Measurements from ENCODE around the gene RASSF10. TPM values are rescaled to one million over a fixed set of nuclear protein-coding genes. Genes with fewer than 3 reads are reported as not detected.

RASSF10 gene
- total RNA-seq, 1 experiment from 2014 or later, result not detected

GRCh38 chr11:13016415-13016814 is 7.3 kb downstream of the RASSF10 start:
- DNase-seq (ENCODE audit: low read depth in 1 of 2, low spot score in 2 of 2), result no peak
- no peak overlapping the region for H3K27ac ChIP-seq
- no peak overlapping the region for H3K4me3 ChIP-seq
- H3K4me1 ChIP-seq (replicated peaks), result no peaks in the 10 kb centered on the region
- H3K36me3 ChIP-seq, result no peaks in the 10 kb centered on the region
- peaks cover 50% of the 10 kb centered on the region for H3K27me3 ChIP-seq (replicated peaks)
- no peaks in the 10 kb centered on the region for H3K9me3 ChIP-seq (replicated peaks)

- Histone ChIP-seq H3K4me3 (no peak overlapping the region), H3K9me3 (replicated peaks) (no peaks in the 10 kb centered on the region), H3K27ac (no peak overlapping the region), H3K4me1 (replicated peaks) (no peaks in the 10 kb centered on the region), H3K27me3 (replicated peaks) (peaks cover 43% of the 10 kb centered on the region), H3K36me3 (no peaks in the 10 kb centered on the region)
- DNase-seq (ENCODE audit: low read depth in 1 of 2, low spot score in 2 of 2), result no peak
Observed at GRCh38 chr11:13019313-13019712, 10.2 kb downstream of the RASSF10 start.

- DNase-seq (ENCODE audit: low read depth in 1 of 2, low spot score in 2 of 2), result no peak
- Histone ChIP-seq H3K27me3 (replicated peaks) (peaks cover 31% of the 10 kb centered on the region), H3K4me1 (replicated peaks) (no peaks in the 10 kb centered on the region), H3K9me3 (replicated peaks) (no peaks in the 10 kb centered on the region), H3K27ac (no peak overlapping the region), H3K4me3 (no peak overlapping the region), H3K36me3 (no peaks in the 10 kb centered on the region)
Observed at GRCh38 chr11:13023423-13023822, 14.3 kb downstream of the RASSF10 start.

GRCh38 chr11:13026722-13027121 is 17.6 kb downstream of the RASSF10 start:
- Histone ChIP-seq H3K36me3 (no peaks in the 10 kb centered on the region), H3K27me3 (replicated peaks) (peaks cover 35% of the 10 kb centered on the region), H3K9me3 (replicated peaks) (no peaks in the 10 kb centered on the region)

GRCh38 chr11:13028322-13028721 is 19.2 kb downstream of the RASSF10 start:
- Histone ChIP-seq H3K4me3 (no peak overlapping the region), H3K9me3 (replicated peaks) (no peaks in the 10 kb centered on the region), H3K36me3 (no peaks in the 10 kb centered on the region), H3K27me3 (replicated peaks) (peaks cover 25% of the 10 kb centered on the region), H3K27ac (no peak overlapping the region), H3K4me1 (replicated peaks) (no peaks in the 10 kb centered on the region)
- no peak for DNase-seq (ENCODE audit: low read depth in 1 of 2, low spot score in 2 of 2)

More at GRCh38 chr11:13026722-13027121, 17.6 kb downstream of the RASSF10 start:
- no peaks in the 10 kb centered on the region for H3K4me1 ChIP-seq (replicated peaks)
- no peak for DNase-seq (ENCODE audit: low read depth in 1 of 2, low spot score in 2 of 2)
- H3K27ac ChIP-seq, result no peak overlapping the region
- H3K4me3 ChIP-seq, result no peak overlapping the region

- H3K36me3 ChIP-seq, result no peaks in the 10 kb centered on the region
- H3K4me1 ChIP-seq (replicated peaks), result no peaks in the 10 kb centered on the region
- no peak overlapping the region for H3K27ac ChIP-seq
- H3K4me3 ChIP-seq, result no peak overlapping the region
- no peaks in the 10 kb centered on the region for H3K9me3 ChIP-seq (replicated peaks)
- peaks cover 21% of the 10 kb centered on the region for H3K27me3 ChIP-seq (replicated peaks)
- DNase-seq (ENCODE audit: low read depth in 1 of 2, low spot score in 2 of 2), result no peak
Observed at GRCh38 chr11:13029872-13030271, 20.8 kb downstream of the RASSF10 start.

- Histone ChIP-seq H3K27ac (no peak overlapping the region), H3K27me3 (replicated peaks) (peaks cover 22% of the 10 kb centered on the region), H3K4me3 (no peak overlapping the region), H3K9me3 (replicated peaks) (no peaks in the 10 kb centered on the region), H3K4me1 (replicated peaks) (no peaks in the 10 kb centered on the region), H3K36me3 (no peaks in the 10 kb centered on the region)
- no peak for DNase-seq (ENCODE audit: low read depth in 1 of 2, low spot score in 2 of 2)
Observed at GRCh38 chr11:13030857-13031256, 21.7 kb downstream of the RASSF10 start.

- no peaks in the 10 kb centered on the region for H3K9me3 ChIP-seq (replicated peaks)
- H3K27ac ChIP-seq, result no peak overlapping the region
- no peaks in the 10 kb centered on the region for H3K4me1 ChIP-seq (replicated peaks)
- no peak for DNase-seq (ENCODE audit: low read depth in 1 of 2, low spot score in 2 of 2)
- no peak overlapping the region for H3K4me3 ChIP-seq
- peaks cover 27% of the 10 kb centered on the region for H3K27me3 ChIP-seq (replicated peaks)
- H3K36me3 ChIP-seq, result no peaks in the 10 kb centered on the region
Observed at GRCh38 chr11:13031349-13031748, 22.2 kb downstream of the RASSF10 start.

GRCh38 chr11:13033760-13034533 is 24.8 kb downstream of the RASSF10 start:
- no peak overlapping the region for H3K4me3 ChIP-seq
- H3K27ac ChIP-seq, result no peak overlapping the region
- no peaks in the 10 kb centered on the region for H3K9me3 ChIP-seq (replicated peaks)
- H3K36me3 ChIP-seq, result no peaks in the 10 kb centered on the region
- H3K27me3 ChIP-seq (replicated peaks), result peaks cover 42% of the 10 kb centered on the region
- no peaks in the 10 kb centered on the region for H3K4me1 ChIP-seq (replicated peaks)
- no peak for DNase-seq (ENCODE audit: low read depth in 1 of 2, low spot score in 2 of 2)

GRCh38 chr11:13035711-13036110 is 26.6 kb downstream of the RASSF10 start:
- no peaks in the 10 kb centered on the region for H3K9me3 ChIP-seq (replicated peaks)
- H3K36me3 ChIP-seq, result no peaks in the 10 kb centered on the region
- DNase-seq (ENCODE audit: low read depth in 1 of 2, low spot score in 2 of 2), result no peak
- no peak overlapping the region for H3K4me3 ChIP-seq
- H3K4me1 ChIP-seq (replicated peaks), result no peaks in the 10 kb centered on the region
- H3K27me3 ChIP-seq (replicated peaks), result peaks cover 41% of the 10 kb centered on the region
- H3K27ac ChIP-seq, result no peak overlapping the region

- H3K27me3 ChIP-seq (replicated peaks), result peaks cover 47% of the 10 kb centered on the region
- DNase-seq (ENCODE audit: low read depth in 1 of 2, low spot score in 2 of 2), result no peak
- H3K4me1 ChIP-seq (replicated peaks), result no peaks in the 10 kb centered on the region
- no peak overlapping the region for H3K27ac ChIP-seq
- H3K36me3 ChIP-seq, result no peaks in the 10 kb centered on the region
- no peak overlapping the region for H3K4me3 ChIP-seq
- H3K9me3 ChIP-seq (replicated peaks), result no peaks in the 10 kb centered on the region
Observed at GRCh38 chr11:13036235-13036634, 27.1 kb downstream of the RASSF10 start.

- Histone ChIP-seq H3K4me3 (no peak overlapping the region), H3K9me3 (replicated peaks) (no peaks in the 10 kb centered on the region), H3K27ac (no peak overlapping the region), H3K36me3 (no peaks in the 10 kb centered on the region), H3K4me1 (replicated peaks) (no peaks in the 10 kb centered on the region), H3K27me3 (replicated peaks) (peaks cover 61% of the 10 kb centered on the region)
- no peak for DNase-seq (ENCODE audit: low read depth in 1 of 2, low spot score in 2 of 2)
Observed at GRCh38 chr11:13038366-13038765, 29.2 kb downstream of the RASSF10 start.

- H3K27me3 ChIP-seq (replicated peaks), result peaks cover 65% of the 10 kb centered on the region
- no peak overlapping the region for H3K27ac ChIP-seq
- no peaks in the 10 kb centered on the region for H3K9me3 ChIP-seq (replicated peaks)
- H3K36me3 ChIP-seq, result no peaks in the 10 kb centered on the region
- DNase-seq (ENCODE audit: low read depth in 1 of 2, low spot score in 2 of 2), result no peak
- H3K4me3 ChIP-seq, result no peak overlapping the region
- no peaks in the 10 kb centered on the region for H3K4me1 ChIP-seq (replicated peaks)
Observed at GRCh38 chr11:13039126-13039525, 30.0 kb downstream of the RASSF10 start.

GRCh38 chr11:13040969-13041561 is 31.9 kb downstream of the RASSF10 start:
- no peak overlapping the region for H3K4me3 ChIP-seq
- H3K36me3 ChIP-seq, result no peaks in the 10 kb centered on the region
- DNase-seq (ENCODE audit: low read depth in 1 of 2, low spot score in 2 of 2), result no peak
- peaks cover 67% of the 10 kb centered on the region for H3K27me3 ChIP-seq (replicated peaks)
- H3K9me3 ChIP-seq (replicated peaks), result no peaks in the 10 kb centered on the region
- no peak overlapping the region for H3K27ac ChIP-seq
- H3K4me1 ChIP-seq (replicated peaks), result no peaks in the 10 kb centered on the region
